SIG-M5 treated with dmso at 0.1 percent for 504 hours (cell line): ENCODE data around the gene PRADC1.

ENCODE experiments used
- DNase-seq: peaks from one replicate; lab custom pipeline; 2025; ENCODE audit not compliant: unreplicated experiment; lab: John Stamatoyannopoulos, UW

PRADC1 gene

GRCh38 chr2:73259276-73259675 lies 26.2 kb upstream of the PRADC1 start:
- DNase-seq = no peak

GRCh38 chr2:73258913-73259215 lies 25.8 kb upstream of the PRADC1 start:
- DNase-seq = no peak

GRCh38 chr2:73258186-73258912 lies 25.3 kb upstream of the PRADC1 start:
- no peak for DNase-seq

GRCh38 chr2:73257425-73258125 lies 24.5 kb upstream of the PRADC1 start:
- DNase-seq = peak; percentile 26

DNA sequence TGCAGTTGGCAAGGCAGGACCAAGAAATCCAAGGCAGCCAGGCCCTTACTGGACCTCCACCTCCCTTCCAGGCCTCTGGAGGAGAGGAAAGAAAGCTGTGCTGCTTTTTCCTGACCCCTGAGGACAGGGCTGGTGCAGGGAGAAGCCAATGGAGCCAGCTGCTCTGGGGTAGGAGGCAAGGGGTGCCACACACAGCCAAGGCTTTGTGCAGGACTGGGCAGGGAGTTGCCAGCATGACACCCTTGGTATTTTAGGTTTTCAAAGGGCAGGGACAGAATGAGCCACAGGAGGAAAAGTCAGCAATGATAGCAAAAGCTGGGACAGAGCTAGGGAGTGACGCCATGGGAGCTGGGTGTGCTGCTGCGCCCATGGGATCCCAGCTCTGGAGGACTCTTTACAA lies 24.0 kb upstream of the PRADC1 start:
- DNase-seq = no peak

DNA sequence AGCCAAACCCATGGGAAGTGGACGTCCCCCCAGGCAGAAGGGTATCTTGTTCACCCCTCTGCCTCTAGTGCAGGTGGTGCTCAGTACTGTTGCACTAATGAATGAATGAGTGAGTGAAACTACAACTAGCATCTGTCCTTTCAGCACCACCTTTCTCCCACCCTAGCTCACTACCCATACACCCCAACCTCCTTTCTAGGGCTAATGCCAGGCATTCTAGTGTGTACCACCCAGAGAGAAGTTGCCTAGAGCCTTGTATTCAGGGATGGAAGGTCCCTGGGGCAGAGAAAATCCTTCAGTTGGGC lies 23.5 kb upstream of the PRADC1 start:
- DNase-seq = no peak

GRCh38 chr2:73255907-73256617 lies 23.0 kb upstream of the PRADC1 start:
- no peak for DNase-seq

- no peak for DNase-seq
Observed at GRCh38 chr2:73255007-73255644, 22.1 kb upstream of the PRADC1 start.

GRCh38 chr2:73254343-73255006 lies 21.4 kb upstream of the PRADC1 start:
- DNase-seq = no peak

DNA sequence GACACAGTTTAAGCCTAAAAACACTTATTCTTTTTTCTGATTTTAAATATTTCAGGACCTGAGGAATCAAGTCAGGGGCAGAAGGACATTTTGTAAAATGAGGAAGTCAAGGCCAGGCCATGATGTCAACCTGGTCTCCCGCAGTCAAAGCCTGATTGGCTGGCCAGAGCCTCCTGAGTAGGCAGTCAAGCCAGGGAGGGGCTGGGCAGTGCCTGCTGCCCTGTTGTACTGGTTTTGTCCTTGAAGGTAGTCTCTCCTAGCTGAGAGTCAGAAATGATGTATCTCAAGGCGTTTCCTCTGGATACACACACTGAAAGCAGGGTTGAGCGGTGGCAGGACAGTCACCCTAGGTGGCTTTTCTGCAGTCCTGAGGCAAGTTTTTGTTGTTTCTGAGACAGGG lies 20.9 kb upstream of the PRADC1 start:
- DNase-seq = peak; percentile 49

DNA sequence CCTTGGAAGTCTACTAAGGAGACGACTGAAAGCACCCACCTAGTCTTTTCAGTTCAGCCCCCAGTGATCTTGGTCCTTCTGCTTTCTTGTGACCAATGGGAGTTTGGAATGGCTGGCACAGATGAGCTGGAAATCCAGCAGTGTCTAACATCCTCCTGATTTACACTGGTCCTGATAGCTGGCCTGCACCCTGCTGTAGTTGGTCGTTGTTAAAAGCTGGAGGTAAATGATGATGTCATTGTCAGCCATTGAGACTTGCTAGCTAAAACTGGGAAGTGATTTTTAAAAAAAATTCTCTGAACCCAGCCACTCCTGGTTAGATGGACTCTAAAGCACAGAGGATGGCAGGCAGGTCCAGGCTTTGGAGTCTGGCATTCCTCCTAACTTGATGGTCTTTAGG lies 20.4 kb upstream of the PRADC1 start:
- DNase-seq = no peak

- no peak for DNase-seq
Observed at GRCh38 chr2:73252238-73253027, 19.4 kb upstream of the PRADC1 start.

DNA sequence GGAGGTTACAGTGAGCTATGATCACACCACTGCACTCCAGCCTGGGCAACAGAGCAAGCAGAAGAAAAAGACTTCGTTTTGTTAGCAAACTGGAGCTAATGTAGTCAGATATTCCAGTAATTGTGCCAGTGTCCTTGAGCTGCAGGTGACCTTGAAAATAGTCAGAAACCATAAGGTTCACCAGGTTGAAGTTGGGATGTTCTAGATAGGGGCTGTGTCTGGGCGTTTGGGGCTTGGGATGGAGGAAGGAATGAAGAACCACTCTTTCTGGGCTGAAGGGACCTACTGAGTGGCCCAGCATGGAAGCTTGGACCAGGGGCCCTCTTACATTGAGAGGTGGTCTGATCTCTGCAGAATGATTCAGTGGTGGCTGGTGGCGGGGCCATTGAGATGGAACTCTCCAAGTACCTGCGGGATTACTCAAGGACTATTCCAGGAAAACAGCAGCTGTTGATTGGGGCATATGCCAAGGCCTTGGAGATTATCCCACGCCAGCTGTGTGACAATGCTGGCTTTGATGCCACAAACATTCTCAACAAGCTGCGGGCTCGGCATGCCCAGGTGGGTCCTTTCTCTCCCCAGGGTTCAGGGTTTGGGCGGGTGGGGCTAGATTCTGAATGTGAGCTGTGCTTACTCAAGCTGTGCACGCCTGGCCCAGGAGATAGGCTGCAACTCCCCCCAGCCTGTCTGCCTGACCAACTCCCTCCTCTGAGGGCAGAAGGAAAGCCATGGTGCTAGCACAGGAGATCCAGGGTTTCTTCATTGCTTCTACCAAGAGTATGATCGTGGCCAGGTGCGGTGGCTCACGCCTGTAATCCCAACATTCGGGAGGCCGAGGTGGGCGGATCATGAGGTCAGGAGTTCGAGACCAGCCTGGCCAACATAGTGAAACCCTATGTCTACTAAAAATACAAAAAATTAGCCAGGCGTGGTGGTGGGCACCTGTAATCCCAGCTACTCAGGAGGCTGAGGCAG lies 18.1 kb upstream of the PRADC1 start:
- no peak for DNase-seq

GRCh38 chr2:73249636-73250035 lies 16.6 kb upstream of the PRADC1 start:
- no peak for DNase-seq

- DNase-seq = no peak
Observed at GRCh38 chr2:73246850-73247249, 13.8 kb upstream of the PRADC1 start.

DNA sequence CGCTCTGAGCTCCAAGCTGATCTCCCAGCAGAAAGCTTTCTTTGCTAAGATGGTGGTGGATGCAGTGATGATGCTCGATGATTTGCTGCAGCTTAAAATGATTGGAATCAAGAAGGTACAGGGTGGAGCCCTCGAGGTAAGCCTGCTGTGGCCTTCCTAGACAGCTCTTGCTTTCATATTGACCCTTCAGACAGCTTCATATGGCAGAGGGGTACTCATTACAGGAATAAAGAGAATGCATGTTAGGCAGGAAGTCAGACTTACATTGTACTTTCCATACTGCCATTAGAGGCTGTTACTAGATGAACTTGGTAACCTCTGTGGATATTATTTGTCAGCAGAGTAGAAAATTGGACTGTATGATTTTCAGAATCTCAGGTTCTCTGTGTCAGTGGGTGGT lies 11.5 kb upstream of the PRADC1 start:
- DNase-seq = no peak

DNA sequence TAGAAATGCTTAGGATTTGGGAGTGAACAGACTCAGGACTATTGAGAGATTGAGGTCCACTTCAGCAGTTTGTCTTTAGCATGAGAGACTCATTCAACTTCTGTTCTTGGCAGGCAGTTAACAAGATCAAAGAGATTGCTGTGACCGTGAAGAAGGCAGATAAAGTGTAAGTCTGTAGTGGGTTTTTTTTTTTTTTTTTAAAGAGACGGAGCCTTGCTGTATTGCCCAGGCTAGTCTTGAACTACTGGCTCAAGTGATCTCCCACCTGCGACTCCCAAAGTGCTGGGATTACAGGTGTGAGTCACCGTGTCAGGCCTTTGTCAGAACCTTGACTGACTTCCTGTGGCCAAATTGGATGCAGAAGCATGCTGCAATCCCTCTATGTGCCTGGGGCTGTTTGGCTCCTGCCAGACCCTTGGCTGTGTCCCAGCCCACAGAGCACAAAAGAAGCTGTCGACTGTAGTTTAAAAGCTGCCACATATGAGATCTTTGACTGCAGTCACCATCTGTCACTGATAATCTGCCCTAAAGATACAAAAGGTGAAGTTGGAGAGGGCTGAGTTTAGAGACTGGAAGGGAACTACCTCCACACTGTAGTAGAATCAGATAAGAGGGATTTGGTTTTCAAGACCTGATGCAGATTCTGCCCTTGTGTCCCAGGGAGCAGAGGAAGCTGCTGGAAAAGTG lies 11.0 kb upstream of the PRADC1 start:
- DNase-seq = no peak

DNA sequence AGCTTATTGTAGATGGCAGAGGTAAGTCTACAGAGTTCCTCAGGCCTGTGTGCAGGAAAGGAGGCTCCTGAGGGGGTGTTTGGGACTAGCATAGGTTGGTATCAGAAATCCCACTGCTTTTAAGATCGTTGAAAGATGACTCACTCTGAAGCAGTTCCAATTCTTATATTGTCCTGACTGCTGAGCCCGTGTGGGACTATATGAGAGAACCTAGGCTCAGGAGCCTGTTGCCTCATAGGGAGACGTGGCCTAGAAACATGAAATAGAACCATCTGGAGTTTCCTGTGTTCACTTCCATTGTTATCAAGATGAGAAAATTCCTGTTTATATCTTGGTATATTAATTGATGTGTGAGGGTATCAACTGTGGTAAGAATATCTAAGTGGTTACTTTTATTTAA lies 6.7 kb upstream of the PRADC1 start:
- no peak for DNase-seq

- no peak for DNase-seq
Observed at GRCh38 chr2:73238976-73239375, 5.9 kb upstream of the PRADC1 start.
